GM18520 (cell line): Measurements from ENCODE around the gene ZNF335.
"Not testable (repeated sequence)": the region's sequence is repeated elsewhere in the genome, so short reads cannot be mapped to it uniquely, and the experiment has no call there.

Experiments used
- ATAC-seq: cut with Tn5 transposase; IDR thresholded peaks from one replicate; pipeline ENCODE4 v1.9.1; 2021; ENCODE audit not compliant: unreplicated experiment

The ZNF335 gene

DNA sequence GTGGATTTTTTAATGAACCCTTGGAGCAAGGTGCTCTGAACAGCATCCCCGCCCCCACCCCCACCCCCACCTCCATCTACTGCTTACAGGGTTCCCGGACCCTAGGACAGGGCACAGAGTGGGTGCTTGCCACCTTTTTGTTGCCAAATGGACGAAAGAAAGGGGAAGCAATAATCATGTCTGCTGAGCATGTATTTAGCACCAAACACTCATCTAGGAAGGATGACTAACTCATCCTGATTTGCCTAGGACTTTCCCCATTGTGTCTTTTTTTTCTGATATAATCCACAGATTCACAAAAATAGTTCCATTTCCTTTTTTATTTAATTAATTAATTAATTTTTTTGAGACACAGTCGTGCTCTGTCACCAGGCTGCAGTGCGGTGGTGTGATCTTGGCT lies 58.9 kb downstream of the ZNF335 start:
- no peak for ATAC-seq

- no peak for ATAC-seq
These were observed 59.7 kb downstream of the ZNF335 start for GRCh38 chr20:45912344-45912682.

DNA sequence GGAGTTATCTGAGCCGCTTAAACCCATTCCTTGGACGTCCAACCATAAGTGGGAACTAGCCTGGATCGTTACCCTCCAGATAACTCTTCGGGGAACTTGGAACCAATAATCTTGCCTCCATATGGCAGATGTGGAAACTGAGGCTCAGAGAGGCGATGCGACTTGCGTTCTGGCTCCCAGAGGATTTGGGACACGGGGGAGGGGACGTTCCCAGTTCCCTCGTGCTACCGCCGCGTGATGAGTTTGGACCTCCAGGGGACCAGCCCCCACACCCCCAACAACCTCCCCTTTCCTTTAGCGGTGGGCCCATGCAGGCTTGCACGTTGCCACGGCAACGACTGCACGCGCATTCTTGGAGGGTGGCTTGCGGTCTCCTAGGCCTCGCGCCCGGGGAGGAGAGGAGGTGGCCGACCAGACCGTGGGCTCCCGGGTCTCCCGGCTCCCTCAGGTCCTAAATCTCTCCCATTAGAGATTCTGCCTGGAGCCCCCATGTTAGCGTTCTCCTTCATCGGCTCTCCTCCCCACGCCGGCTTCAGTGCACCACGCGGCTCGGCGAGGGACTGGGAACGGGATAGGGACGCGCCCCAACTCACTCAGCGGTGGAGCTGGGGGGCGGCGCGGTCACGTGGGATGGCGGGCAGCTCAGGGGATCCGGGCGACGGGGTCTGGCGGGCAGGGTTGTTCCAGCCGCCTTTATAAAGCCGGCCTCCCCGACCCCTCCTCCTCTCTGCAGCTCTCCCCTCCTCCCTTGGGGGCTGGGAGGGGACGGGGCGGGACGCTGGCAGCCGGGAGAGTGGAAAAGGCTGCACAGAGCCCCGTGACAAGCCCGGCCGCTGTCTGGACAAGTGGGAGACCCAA lies 60.3 kb downstream of the ZNF335 start, which contains the start of gene PLTP:
Gene PLTP, minus strand, starts transcription at position 670 of the 858 bp plus-strand sequence. CDS start 703 bp downstream, outside the sequence.
- no peak for ATAC-seq

GRCh38 chr20:45910670-45911485 lies 61.1 kb downstream of the ZNF335 start:
- ATAC-seq = no peak

- no peak for ATAC-seq
These were observed 62.0 kb downstream of the ZNF335 start for GRCh38 chr20:45909817-45910669.

- ATAC-seq = no peak
These were observed 62.6 kb downstream of the ZNF335 start for GRCh38 chr20:45909336-45909808.

DNA sequence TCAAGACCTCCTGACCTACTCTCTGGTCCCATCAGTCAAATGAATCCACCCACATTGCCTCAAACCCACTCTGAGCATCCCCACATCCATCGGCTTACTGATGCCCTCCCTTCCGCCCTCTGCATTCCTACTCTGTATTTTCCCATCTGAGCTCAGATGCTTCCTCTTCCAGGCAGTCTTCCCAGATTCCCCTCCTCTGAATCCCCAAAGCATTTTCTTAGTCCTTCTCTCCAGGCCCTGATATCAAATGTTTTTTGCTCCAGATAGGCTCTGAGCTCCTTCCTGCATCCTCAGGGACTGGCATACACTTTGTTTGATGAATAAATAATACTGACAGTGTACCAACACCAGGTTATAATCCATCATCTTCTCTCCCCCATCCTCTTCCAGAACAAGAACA lies 63.9 kb downstream of the ZNF335 start:
- ATAC-seq = no peak

- ATAC-seq = no peak
These were observed 64.6 kb downstream of the ZNF335 start for GRCh38 chr20:45907219-45907948.

DNA sequence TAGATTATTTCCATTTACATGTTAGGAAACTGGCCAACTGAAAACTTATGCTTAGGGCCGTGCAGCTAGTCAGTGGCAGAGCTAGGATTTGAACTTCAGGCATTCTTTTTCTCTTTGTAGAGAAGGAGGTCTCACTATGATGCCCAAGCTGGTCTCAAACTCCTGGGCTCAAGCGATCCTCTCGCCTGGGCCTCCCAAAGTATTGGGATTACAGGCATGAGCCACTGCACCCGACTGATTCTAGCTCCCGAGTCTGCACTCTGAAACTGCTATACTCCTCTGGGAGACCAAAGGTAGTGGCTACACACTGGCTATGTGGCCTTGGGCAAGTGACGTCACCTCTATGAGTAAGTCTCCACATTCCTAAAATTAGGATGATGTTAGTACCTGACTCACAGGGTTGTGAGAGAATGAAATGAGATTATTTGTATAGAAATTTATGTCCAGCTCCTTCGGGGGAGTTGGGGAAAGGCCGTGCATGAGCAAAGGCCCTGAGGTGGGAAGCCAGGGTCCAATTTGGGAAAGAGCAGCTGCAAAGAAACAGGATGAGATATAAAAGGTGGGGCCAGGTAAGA lies 66.4 kb downstream of the ZNF335 start:
- ATAC-seq = no peak

DNA sequence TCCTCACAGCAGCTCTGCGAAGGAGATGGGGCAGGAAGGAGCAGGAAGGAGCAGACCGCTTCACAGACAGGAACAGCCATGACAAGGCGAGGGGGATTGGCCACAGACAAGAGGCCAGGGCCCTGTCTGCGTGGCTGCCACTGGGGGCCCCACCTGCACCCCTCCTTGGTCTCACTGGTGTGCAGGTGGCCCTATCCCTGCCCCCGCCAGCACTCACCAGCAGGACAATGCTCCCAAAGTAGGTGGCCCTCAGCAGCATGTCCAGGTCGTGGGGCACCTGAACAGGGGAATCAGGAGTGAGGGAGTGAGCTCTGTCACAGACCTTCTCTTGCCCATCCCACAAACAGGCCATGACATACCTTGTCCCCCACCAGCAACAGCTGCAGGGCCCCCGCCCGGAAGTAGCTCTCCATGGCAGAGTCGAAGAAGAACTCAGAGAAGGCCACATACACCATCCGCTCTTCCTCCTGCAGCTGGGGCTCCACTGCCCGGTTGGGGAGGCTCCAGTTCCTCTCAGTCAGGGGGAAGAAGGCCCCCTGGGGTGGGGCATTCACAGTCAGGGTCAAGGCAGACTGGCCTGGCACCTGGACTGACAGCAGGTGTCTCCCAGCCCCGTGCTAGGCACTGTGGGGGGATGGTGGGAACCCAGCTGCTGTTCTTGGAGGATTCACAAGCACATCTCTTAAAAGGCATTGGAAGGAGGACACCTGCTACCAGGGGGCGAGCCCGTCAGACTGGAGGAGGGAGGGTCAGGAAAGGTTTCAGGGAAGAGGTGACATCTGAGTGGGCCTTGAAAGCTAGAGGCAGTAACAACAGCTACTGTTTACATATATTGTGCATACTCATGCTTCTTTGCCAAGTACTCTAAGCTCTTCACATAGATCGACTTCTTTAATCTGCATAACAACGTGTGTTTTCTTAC lies 67.2 kb downstream of the ZNF335 start:
- no peak for ATAC-seq

DNA sequence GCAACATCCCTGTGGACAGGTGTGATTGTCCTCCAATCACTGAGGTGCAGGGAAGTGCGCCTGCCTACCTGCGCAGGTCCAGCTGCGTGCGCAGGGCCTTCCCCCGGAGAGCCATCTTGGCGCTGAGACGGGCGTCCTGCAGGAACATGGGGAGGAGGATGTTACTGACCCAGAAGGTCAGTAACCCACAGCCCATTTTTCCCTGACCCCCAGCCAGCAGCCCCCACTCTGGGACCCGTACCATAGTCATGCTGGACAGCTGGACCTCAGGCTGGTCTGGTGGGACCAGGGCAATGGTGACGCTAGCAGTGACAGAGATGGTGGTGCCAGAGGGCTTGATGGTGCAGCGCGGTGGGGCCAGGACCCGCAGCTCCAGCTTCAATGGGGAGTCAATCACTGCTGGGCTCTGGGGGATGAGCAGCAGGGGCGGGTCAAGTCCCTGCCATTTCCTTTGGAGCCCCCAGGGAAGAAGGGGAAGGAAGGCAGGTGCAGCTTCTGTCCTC lies 69.8 kb downstream of the ZNF335 start:
- no peak for ATAC-seq

- not testable (repeated sequence) for ATAC-seq
These were observed 70.7 kb downstream of the ZNF335 start for GRCh38 chr20:45901332-45901731.

GRCh38 chr20:45899046-45899835 lies 72.8 kb downstream of the ZNF335 start:
- ATAC-seq = no peak
